ENCODE measurements around the gene GRB2.
"Not testable (repeated sequence)": the region's sequence is repeated elsewhere in the genome, so short reads cannot be mapped to it uniquely, and the experiment has no call there.

GRB2 gene

GRCh38 chr17:75361344-75361743, 44.1 kb downstream of the GRB2 start:
- Mint-ChIP-seq H3K4me1 (ENCODE audit: low read depth) (peaks cover 84% of the 10 kb centered on the region), H3K4me3 (no peak overlapping the region), H3K27me3 (no peaks in the 10 kb centered on the region), H3K27ac (peak overlapping the region; percentile 41), H3K9me3 (ENCODE audit: low read depth) (no peaks in the 10 kb centered on the region), H3K36me3 (peaks cover 5% of the 10 kb centered on the region)

DNA sequence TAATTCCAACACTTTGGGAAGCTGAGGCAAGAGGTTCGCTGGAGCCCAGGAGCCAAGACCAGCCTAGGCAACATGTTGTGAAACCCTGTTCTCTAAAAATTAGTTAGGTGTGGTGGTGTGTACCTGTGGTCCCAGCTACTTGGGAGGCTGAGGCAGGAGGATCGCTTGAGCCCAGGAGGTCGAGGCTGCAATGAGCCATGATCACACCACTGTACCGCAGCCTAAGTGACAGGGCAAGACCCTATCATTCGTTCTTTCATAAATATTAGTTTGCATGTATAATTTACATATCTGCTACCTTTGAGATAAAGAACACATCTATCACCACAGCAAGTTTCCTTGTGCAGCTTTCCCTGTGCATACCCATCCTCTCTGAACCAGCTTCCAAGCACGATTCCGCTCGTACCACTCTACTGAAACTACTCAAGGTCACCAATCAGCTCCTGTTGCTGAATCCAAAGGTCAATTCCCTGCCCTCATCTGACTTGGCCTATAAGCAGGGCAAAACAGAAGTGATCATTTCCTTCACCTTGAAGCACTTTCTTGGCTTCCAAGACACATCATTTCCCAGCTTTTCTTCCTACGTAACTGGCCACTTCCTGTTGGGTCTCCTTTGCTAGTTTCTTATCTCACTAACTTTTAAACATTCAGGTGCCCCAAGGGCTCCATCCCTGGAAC, 49.1 kb downstream of the GRB2 start:
- H3K4me3 Mint-ChIP-seq = no peak overlapping the region
- H3K9me3 Mint-ChIP-seq (ENCODE audit: low read depth) = no peaks in the 10 kb centered on the region
- peaks cover 54% of the 10 kb centered on the region for H3K4me1 Mint-ChIP-seq (ENCODE audit: low read depth)
- H3K27me3 Mint-ChIP-seq = no peaks in the 10 kb centered on the region
- peaks cover 2% of the 10 kb centered on the region for H3K36me3 Mint-ChIP-seq
- H3K27ac Mint-ChIP-seq = peak overlapping the region; percentile 58

GRCh38 chr17:75353176-75353575, 52.3 kb downstream of the GRB2 start:
- no peaks in the 10 kb centered on the region for H3K9me3 Mint-ChIP-seq (ENCODE audit: low read depth)
- no peaks in the 10 kb centered on the region for H3K36me3 Mint-ChIP-seq
- no peak overlapping the region for H3K27ac Mint-ChIP-seq
- H3K4me1 Mint-ChIP-seq (ENCODE audit: low read depth) = peaks cover 59% of the 10 kb centered on the region
- no peak overlapping the region for H3K4me3 Mint-ChIP-seq
- H3K27me3 Mint-ChIP-seq = no peaks in the 10 kb centered on the region

GRCh38 chr17:75352079-75352569, 53.4 kb downstream of the GRB2 start:
- Mint-ChIP-seq H3K36me3 (no peaks in the 10 kb centered on the region), H3K9me3 (ENCODE audit: low read depth) (no peaks in the 10 kb centered on the region), H3K4me1 (ENCODE audit: low read depth) (peaks cover 64% of the 10 kb centered on the region), H3K27me3 (no peaks in the 10 kb centered on the region), H3K27ac (peak overlapping the region; percentile 41), H3K4me3 (no peak overlapping the region)

DNA sequence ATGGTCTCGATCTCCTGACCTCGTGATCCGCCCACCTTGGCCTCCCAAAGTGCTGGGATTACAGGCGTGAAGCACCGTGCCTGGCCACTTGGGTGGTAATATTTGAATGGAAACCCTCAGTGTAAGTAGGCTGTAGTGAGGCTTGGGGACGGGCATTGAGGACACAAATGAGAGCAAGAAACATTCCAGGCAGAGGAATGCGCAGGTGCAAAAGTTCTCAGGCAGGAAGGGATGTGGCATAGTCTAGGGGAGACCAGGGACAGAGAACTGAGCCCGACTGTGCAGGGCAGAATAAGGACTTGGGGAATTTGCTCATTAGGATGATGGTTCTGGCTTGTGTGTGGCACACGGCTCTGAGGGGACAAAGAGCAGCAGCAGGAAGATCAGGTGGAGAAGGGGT, 54.8 kb downstream of the GRB2 start:
- Mint-ChIP-seq H3K9me3 (ENCODE audit: low read depth) (no peaks in the 10 kb centered on the region), H3K27me3 (no peaks in the 10 kb centered on the region), H3K4me3 (no peak overlapping the region), H3K36me3 (no peaks in the 10 kb centered on the region), H3K27ac (peak overlapping the region; percentile 59), H3K4me1 (ENCODE audit: low read depth) (peaks cover 70% of the 10 kb centered on the region)

- Mint-ChIP-seq H3K36me3 (no peaks in the 10 kb centered on the region), H3K27ac (peak overlapping the region; percentile 78), H3K27me3 (no peaks in the 10 kb centered on the region), H3K4me1 (ENCODE audit: low read depth) (peaks cover 72% of the 10 kb centered on the region), H3K4me3 (no peak overlapping the region), H3K9me3 (ENCODE audit: low read depth) (no peaks in the 10 kb centered on the region)
These were observed 55.4 kb downstream of the GRB2 start for GRCh38 chr17:75350029-75350428.

DNA sequence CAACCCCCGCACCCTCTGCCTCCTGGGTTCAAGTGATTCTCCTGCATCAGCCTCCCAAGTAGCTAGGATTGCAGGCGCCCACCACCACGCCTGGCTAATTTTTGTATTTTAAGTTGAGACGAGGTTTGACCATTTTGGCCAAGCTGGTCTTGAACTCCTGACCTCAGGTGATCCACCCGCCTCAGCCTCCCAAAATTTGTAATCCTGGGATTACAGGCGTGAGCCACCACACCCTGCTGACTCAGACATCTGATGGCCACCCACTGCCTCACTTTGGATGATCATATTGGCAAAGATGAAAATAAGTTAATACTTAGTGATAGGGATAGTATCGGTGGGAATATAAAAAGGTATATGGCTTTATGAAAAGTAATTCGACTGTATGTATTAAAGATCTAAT, 55.9 kb downstream of the GRB2 start:
- no peak overlapping the region for H3K4me3 Mint-ChIP-seq
- H3K4me1 Mint-ChIP-seq (ENCODE audit: low read depth) = peaks cover 75% of the 10 kb centered on the region
- H3K9me3 Mint-ChIP-seq (ENCODE audit: low read depth) = no peaks in the 10 kb centered on the region
- H3K27ac Mint-ChIP-seq = peak overlapping the region; percentile 41
- no peaks in the 10 kb centered on the region for H3K36me3 Mint-ChIP-seq
- H3K27me3 Mint-ChIP-seq = no peaks in the 10 kb centered on the region

GRCh38 chr17:75348386-75349012, 57.0 kb downstream of the GRB2 start:
- Mint-ChIP-seq H3K4me1 (ENCODE audit: low read depth) (peaks cover 85% of the 10 kb centered on the region), H3K36me3 (no peaks in the 10 kb centered on the region), H3K27me3 (no peaks in the 10 kb centered on the region), H3K9me3 (ENCODE audit: low read depth) (no peaks in the 10 kb centered on the region), H3K27ac (peak overlapping the region; percentile 92), H3K4me3 (peak overlapping the region; percentile 22)

DNA sequence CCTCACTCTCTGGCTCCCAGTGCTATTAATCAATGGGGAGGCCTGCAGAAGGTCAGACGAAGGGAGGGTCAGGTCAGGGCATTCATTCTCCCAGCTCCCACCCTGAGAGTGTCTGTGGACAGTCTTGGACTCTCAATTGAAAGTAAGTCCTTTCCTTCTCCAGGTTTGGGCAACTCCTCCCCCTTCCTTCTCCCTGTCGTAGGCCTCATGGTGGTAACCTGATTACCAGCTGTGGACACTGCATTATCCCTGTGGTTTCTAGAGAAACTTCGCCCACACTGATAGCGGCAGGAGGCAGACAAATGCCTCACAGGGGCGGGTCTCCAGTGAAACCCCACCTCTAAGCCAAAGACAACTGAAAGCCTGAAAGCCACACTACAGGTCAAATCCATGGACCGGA, 58.6 kb downstream of the GRB2 start:
- H3K27ac Mint-ChIP-seq = peak overlapping the region; percentile 92
- peaks cover 94% of the 10 kb centered on the region for H3K4me1 Mint-ChIP-seq (ENCODE audit: low read depth)
- H3K9me3 Mint-ChIP-seq (ENCODE audit: low read depth) = no peaks in the 10 kb centered on the region
- no peaks in the 10 kb centered on the region for H3K36me3 Mint-ChIP-seq
- H3K27me3 Mint-ChIP-seq = no peaks in the 10 kb centered on the region
- H3K4me3 Mint-ChIP-seq = peak overlapping the region; percentile 81

GRCh38 chr17:75346368-75346767, 59.1 kb downstream of the GRB2 start:
- peaks cover 94% of the 10 kb centered on the region for H3K4me1 Mint-ChIP-seq (ENCODE audit: low read depth)
- peak overlapping the region; percentile 92 for H3K27ac Mint-ChIP-seq
- not testable (repeated sequence) for H3K36me3 Mint-ChIP-seq; H3K9me3 Mint-ChIP-seq (ENCODE audit: low read depth); H3K27me3 Mint-ChIP-seq
- peak overlapping the region; percentile 81 for H3K4me3 Mint-ChIP-seq

GRCh38 chr17:75345514-75346167, 59.8 kb downstream of the GRB2 start:
- no peaks in the 10 kb centered on the region for H3K36me3 Mint-ChIP-seq
- H3K4me3 Mint-ChIP-seq = peak overlapping the region; percentile 79
- H3K4me1 Mint-ChIP-seq (ENCODE audit: low read depth) = peaks cover 93% of the 10 kb centered on the region
- H3K27ac Mint-ChIP-seq = peak overlapping the region; percentile 84
- no peaks in the 10 kb centered on the region for H3K9me3 Mint-ChIP-seq (ENCODE audit: low read depth)
- no peaks in the 10 kb centered on the region for H3K27me3 Mint-ChIP-seq

- H3K27me3 Mint-ChIP-seq = no peaks in the 10 kb centered on the region
- H3K36me3 Mint-ChIP-seq = no peaks in the 10 kb centered on the region
- peak overlapping the region; percentile 90 for H3K27ac Mint-ChIP-seq
- no peaks in the 10 kb centered on the region for H3K9me3 Mint-ChIP-seq (ENCODE audit: low read depth)
- peaks cover 94% of the 10 kb centered on the region for H3K4me1 Mint-ChIP-seq (ENCODE audit: low read depth)
- H3K4me3 Mint-ChIP-seq = peak overlapping the region; percentile 35
These were observed 60.8 kb downstream of the GRB2 start for GRCh38 chr17:75344666-75345065.

GRCh38 chr17:75342996-75343395, 62.5 kb downstream of the GRB2 start:
- no peaks in the 10 kb centered on the region for H3K27me3 Mint-ChIP-seq
- peak overlapping the region; percentile 10 for H3K4me3 Mint-ChIP-seq
- peak overlapping the region; percentile 90 for H3K27ac Mint-ChIP-seq
- H3K9me3 Mint-ChIP-seq (ENCODE audit: low read depth) = no peaks in the 10 kb centered on the region
- no peaks in the 10 kb centered on the region for H3K36me3 Mint-ChIP-seq
- H3K4me1 Mint-ChIP-seq (ENCODE audit: low read depth) = peaks cover 86% of the 10 kb centered on the region

DNA sequence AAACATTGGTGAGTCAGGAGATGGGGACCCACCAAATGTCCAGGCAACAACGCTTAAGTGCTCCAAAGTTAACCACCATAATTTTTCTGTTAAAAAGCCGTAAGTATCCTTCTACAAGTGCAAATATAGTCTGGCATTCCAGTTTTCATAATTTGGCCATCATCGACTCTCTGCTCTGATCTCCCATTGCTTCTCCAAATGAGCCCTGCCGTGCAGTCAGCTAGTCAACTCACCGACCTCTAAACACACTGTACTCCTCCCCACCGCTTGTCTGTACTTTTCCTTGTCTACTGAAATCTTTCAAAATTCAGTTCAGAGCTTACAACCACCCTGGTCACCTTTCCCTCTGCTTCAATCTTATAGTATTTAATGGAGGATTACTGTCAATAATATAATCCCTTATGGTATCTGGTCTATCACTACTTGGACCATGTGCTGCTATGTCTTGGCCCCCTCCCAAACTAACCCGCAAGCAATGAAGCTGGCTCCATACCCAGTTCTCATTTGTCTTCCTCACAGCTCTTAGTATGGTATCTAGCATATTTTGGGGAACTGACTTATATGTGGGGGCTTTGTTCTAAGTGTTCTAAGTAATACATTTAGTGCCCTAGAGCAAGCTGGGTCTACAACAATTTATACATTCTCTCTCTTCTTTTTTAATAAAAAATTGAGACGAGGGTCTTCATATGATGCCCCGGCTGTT, 63.5 kb downstream of the GRB2 start:
- peak overlapping the region; percentile 90 for H3K27ac Mint-ChIP-seq
- peak overlapping the region; percentile 58 for H3K4me3 Mint-ChIP-seq
- H3K9me3 Mint-ChIP-seq (ENCODE audit: low read depth) = no peaks in the 10 kb centered on the region
- H3K36me3 Mint-ChIP-seq = no peaks in the 10 kb centered on the region
- H3K27me3 Mint-ChIP-seq = no peaks in the 10 kb centered on the region
- peaks cover 81% of the 10 kb centered on the region for H3K4me1 Mint-ChIP-seq (ENCODE audit: low read depth)

DNA sequence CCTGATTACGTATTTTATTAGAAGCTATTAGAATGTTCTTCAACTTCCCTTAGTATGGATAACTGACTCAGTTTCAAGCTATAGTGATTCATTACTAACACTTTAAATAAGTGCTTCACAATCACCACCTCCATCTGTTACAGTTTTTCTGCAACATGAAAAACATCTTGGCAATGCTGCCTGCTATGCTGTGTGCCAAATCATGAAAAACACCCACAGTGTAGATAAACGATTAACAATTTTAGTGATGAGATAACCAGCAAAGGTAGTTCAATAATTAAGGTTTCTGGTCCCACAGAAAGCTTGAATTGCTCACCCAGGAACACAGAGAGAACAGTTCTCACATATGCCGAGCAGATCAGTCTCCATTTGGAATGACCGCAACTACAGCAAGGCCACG, 64.8 kb downstream of the GRB2 start:
- Mint-ChIP-seq H3K4me3 (no peak overlapping the region), H3K27me3 (no peaks in the 10 kb centered on the region), H3K9me3 (ENCODE audit: low read depth) (no peaks in the 10 kb centered on the region), H3K36me3 (no peaks in the 10 kb centered on the region), H3K27ac (peak overlapping the region; percentile 83), H3K4me1 (ENCODE audit: low read depth) (peaks cover 81% of the 10 kb centered on the region)
